PC-3 (cell line): Measurements from ENCODE around the gene NSUN2. TPM values are rescaled to one million over a fixed set of nuclear protein-coding genes. Genes with fewer than 3 reads are reported as not detected.

Experiments used
- ATAC-seq: fragments of 200-7000 bp; cut with Tn5 transposase; 2 replicates; pipeline ENCODE4 v1.9.1; 2020; ENCODE audit warnings: mild to moderate bottlenecking, moderate library complexity
- BruUV-seq: library from RNA; stranded (reverse); fragments of 400-500 nt; replicated peaks from 2 replicates; lab custom pipeline; 2021; lab: Mats Ljungman, UMichigan
- CTCF ChIA-PET: fragments of 300-600 bp; sonication (Branson Sonifier 250); formaldehyde crosslinking; loops from one replicate; lab custom pipeline; 2022; ENCODE audit warnings: antibody characterized with exemption; lab: Charles Lee
- POLR2A ChIA-PET: fragments of 300-600 bp; sonication (Branson Sonifier 250); formaldehyde crosslinking; loops from one replicate; lab custom pipeline; 2022; ENCODE audit warnings: antibody characterized with exemption; ENCODE audit not compliant: unreplicated experiment; lab: Charles Lee
- DNase-seq: peaks from one replicate; pipeline ENCODE4 v3.0.0-alpha.2; 2015
- H2AFZ ChIP-seq: fragments of 300-600 bp; sonication (generic); 2 replicates; pipeline ENCODE4 v1.6.0; 2016; ENCODE audit warnings: antibody characterized with exemption, low read length
- H3F3A ChIP-seq: fragments of 300-600 bp; sonication (generic); one replicate; pipeline ENCODE4 v1.6.0; 2017; ENCODE audit warnings: antibody characterized with exemption, low read length, control low read depth, mild to moderate bottlenecking; ENCODE audit not compliant: unreplicated experiment
- H3K27ac ChIP-seq: fragments of 300-600 bp; sonication (generic); 2 replicates; pipeline ENCODE4 v1.5.1; 2016; ENCODE audit warnings: mild to moderate bottlenecking, low read length
- H3K27me3 ChIP-seq: fragments of 300-600 bp; sonication (generic); 2 replicates; pipeline ENCODE4 v1.6.1; 2016; ENCODE audit warnings: low read length, mixed read lengths
- H3K36me3 ChIP-seq: fragments of 300-600 bp; sonication (generic); 2 replicates; pipeline ENCODE4 v1.6.1; 2016; ENCODE audit warnings: low read depth, mixed run types, low read length, mixed read lengths
- H3K4me1 ChIP-seq: fragments of 300-600 bp; sonication (generic); 2 replicates; pipeline ENCODE4 v1.5.1; 2016; ENCODE audit warnings: low read length; ENCODE audit not compliant: insufficient read depth
- H3K4me2 ChIP-seq: fragments of 300-600 bp; sonication (generic); 2 replicates; pipeline ENCODE4 v1.6.0; 2016; ENCODE audit warnings: low read length
- H3K4me3 ChIP-seq: fragments of 300-600 bp; sonication (generic); 2 replicates; pipeline ENCODE4 v1.5.1; 2016; ENCODE audit warnings: mild to moderate bottlenecking, low read length, mixed read lengths
- H3K79me2 ChIP-seq: fragments of 300-600 bp; sonication (generic); 2 replicates; pipeline ENCODE4 v1.6.1; 2017; ENCODE audit warnings: low read length, mixed read lengths
- H3K9ac ChIP-seq: fragments of 300-600 bp; sonication (generic); 2 replicates; pipeline ENCODE4 v1.6.0; 2016; ENCODE audit warnings: mild to moderate bottlenecking, low read length
- H3K9me2 ChIP-seq: fragments of 300-600 bp; sonication (generic); replicated peaks from 2 replicates; pipeline ENCODE4 v1.6.1; 2016; ENCODE audit warnings: mixed run types, low read length, mixed read lengths
- H3K9me3 ChIP-seq: fragments of 300-600 bp; sonication (generic); 2 replicates; pipeline ENCODE4 v1.6.1; 2016; ENCODE audit warnings: low read length, mixed read lengths
- H4K20me1 ChIP-seq: fragments of 300-600 bp; sonication (generic); 2 replicates; pipeline ENCODE4 v1.6.1; 2016; ENCODE audit warnings: low read length, mixed read lengths
- EZH2 ChIP-seq: fragments of 300-600 bp; sonication (generic); IDR thresholded peaks from one replicate; pipeline ENCODE4 v1.6.1; 2017; ENCODE audit warnings: antibody characterized with exemption, mild to moderate bottlenecking, low read length; ENCODE audit not compliant: unreplicated experiment
- EZH2phosphoT487 ChIP-seq: fragments of 300-600 bp; sonication (generic); IDR thresholded peaks from 2 replicates; pipeline ENCODE4 v1.6.1; 2018; ENCODE audit warnings: mild to moderate bottlenecking, antibody characterized with exemption, low read length, borderline replicate concordance
- intact Hi-C: fragments of 100-400 bp; cut with micrococcal nuclease; formaldehyde crosslinking; loops from 2 replicates; pipeline ENCODE4 v1.9.0; 2023
- total RNA-seq: library from RNA; depleted of rRNA; stranded (reverse); fragments of >200 nt; gene quantifications from 2 replicates; pipeline ENCODE4 v1.2.3, GENCODE V29; 2014
- TF ChIP-seq, protein P1 (sequence below): fragments of 300-600 bp; sonication (generic); conservative IDR thresholded peaks from 2 replicates; pipeline ENCODE4 v1.5.1; 2017; ENCODE audit warnings: antibody characterized with exemption, low read depth, mild to moderate bottlenecking, low read length

Gene NSUN2
- total RNA-seq, 1 experiment from 2014 or later: 351 TPM

DNA sequence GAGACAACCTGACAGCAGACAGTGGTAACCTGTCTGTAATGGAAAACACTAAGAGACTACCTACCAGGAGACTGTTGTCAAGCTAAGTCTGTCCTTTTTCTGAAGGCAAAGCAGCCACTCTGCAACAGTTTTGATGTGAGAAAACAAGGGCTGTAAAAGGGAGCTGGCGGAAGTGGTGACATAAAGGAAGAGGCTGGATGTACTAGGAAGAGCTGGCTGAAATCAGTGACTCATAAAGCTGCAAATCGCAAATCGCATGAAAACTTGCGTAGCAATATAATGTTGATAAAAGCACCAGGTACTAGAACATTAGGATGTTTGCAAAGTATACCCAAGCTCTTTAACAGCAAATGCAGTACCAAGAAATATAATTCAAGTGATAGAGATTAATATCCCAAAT, 1.4 kb downstream of the NSUN2 start:
- ATAC-seq (no peak), DNase-seq (peak; percentile 75)
- ChIA-PET CTCF (interaction anchor here (1.0 kb wide), 1 partner anchor 114 kb away, joined by 4 read pairs; no protein-coding TSS in a partner anchor), POLR2A (no interaction called here)
- Histone ChIP-seq H3K9ac (peak overlapping the region; percentile 91), H3K9me2 (no peaks in the 10 kb centered on the region), H3K27me3 (no peaks in the 10 kb centered on the region), H3F3A (no peaks in the 10 kb centered on the region), H3K27ac (no peak overlapping the region), H3K36me3 (peaks cover 54% of the 10 kb centered on the region), H3K4me2 (peak overlapping the region; percentile 84), H2AFZ (no peak overlapping the region), H3K9me3 (no peaks in the 10 kb centered on the region), H3K79me2 (peaks cover 95% of the 10 kb centered on the region), H4K20me1 (peaks cover 64% of the 10 kb centered on the region), H3K4me1 (peaks cover 25% of the 10 kb centered on the region), H3K4me3 (peak overlapping the region; percentile 77)
- intact Hi-C loops: loop anchor here (1.0 kb wide), 1 partner anchor 1139 kb away; no protein-coding TSS in a partner anchor
- BruUV-seq: no TSS peak
- TF ChIP-seq EZH2phosphoT487 (no peak), EZH2 (no peak)
- TF ChIP-seq, protein P1, sequence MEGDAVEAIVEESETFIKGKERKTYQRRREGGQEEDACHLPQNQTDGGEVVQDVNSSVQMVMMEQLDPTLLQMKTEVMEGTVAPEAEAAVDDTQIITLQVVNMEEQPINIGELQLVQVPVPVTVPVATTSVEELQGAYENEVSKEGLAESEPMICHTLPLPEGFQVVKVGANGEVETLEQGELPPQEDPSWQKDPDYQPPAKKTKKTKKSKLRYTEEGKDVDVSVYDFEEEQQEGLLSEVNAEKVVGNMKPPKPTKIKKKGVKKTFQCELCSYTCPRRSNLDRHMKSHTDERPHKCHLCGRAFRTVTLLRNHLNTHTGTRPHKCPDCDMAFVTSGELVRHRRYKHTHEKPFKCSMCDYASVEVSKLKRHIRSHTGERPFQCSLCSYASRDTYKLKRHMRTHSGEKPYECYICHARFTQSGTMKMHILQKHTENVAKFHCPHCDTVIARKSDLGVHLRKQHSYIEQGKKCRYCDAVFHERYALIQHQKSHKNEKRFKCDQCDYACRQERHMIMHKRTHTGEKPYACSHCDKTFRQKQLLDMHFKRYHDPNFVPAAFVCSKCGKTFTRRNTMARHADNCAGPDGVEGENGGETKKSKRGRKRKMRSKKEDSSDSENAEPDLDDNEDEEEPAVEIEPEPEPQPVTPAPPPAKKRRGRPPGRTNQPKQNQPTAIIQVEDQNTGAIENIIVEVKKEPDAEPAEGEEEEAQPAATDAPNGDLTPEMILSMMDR: no peak

DNA sequence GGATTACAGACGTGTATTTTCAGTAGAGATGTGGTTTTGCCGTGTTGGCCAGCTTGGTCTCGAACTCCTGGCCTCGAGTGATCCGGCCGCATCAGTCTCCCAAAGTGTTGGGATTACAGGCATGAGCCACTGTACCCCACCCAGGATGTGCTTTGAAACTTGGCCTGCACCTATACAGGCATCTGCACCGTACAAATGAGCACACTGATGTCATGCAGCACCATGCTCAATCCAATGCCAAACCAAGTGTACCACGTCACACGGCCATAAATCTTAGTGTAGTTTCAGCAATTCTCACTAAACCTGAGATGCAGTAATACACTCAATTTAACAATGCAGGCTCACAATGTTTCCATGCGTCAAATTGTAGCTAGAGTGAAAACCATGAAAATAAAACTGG, 6.3 kb downstream of the NSUN2 start:
- Histone ChIP-seq H3K27me3 (no peaks in the 10 kb centered on the region), H2AFZ (no peak overlapping the region), H3K4me1 (peaks cover 6% of the 10 kb centered on the region), H3K4me3 (no peak overlapping the region), H3F3A (no peaks in the 10 kb centered on the region), H3K27ac (no peak overlapping the region), H4K20me1 (peaks cover 87% of the 10 kb centered on the region), H3K9ac (no peak overlapping the region), H3K9me2 (no peaks in the 10 kb centered on the region), H3K36me3 (peaks cover 96% of the 10 kb centered on the region), H3K9me3 (no peaks in the 10 kb centered on the region), H3K79me2 (peaks cover 98% of the 10 kb centered on the region), H3K4me2 (no peak overlapping the region)
- no TSS peak for BruUV-seq
- TF ChIP-seq EZH2phosphoT487 (no peak), EZH2 (no peak)
- TF ChIP-seq, protein P1: no peak
- intact Hi-C loops: no loop called here
- DNase-seq (no peak), ATAC-seq (no peak)
- ChIA-PET POLR2A (no interaction called here), CTCF (no interaction called here)

DNA sequence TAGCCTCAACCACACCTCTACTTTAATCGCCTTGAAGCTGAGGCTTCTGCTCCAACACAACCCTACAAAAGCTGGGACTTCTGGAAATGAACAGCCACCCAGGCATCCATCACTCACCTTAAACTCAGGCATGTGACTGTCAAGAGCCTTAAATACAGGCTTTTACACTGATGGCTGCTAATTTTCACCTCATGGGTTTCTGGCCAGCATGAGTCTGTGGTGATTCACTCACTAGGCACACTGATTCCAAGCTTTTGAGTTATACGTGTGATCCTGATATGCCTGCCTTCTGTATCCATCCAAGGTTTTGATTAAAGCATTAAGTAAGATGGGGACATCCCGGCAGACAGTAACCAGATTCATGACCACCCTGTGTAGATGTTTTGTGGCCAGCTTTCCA, 8.9 kb downstream of the NSUN2 start:
- Histone ChIP-seq H3K4me3 (no peak overlapping the region), H3F3A (no peaks in the 10 kb centered on the region), H3K9me3 (no peaks in the 10 kb centered on the region), H3K9me2 (no peaks in the 10 kb centered on the region), H3K4me1 (no peaks in the 10 kb centered on the region), H3K27me3 (no peaks in the 10 kb centered on the region), H3K79me2 (peaks cover 94% of the 10 kb centered on the region), H3K36me3 (peaks cover 93% of the 10 kb centered on the region), H3K9ac (no peak overlapping the region), H3K27ac (no peak overlapping the region), H4K20me1 (peaks cover 74% of the 10 kb centered on the region), H3K4me2 (no peak overlapping the region), H2AFZ (no peak overlapping the region)
- no peak for ATAC-seq
- no TSS peak for BruUV-seq
- no peak for TF ChIP-seq EZH2
- TF ChIP-seq EZH2phosphoT487: no peak
- TF ChIP-seq, protein P1: no peak
- CTCF ChIA-PET: interaction anchor here (0.7 kb wide), 1 partner anchor 142 kb away, joined by 3 read pairs; no protein-coding TSS in a partner anchor
- no peak for DNase-seq
- POLR2A ChIA-PET: no interaction called here
- intact Hi-C loops: no loop called here
